Gastroesophageal sphincter (tissue), 4 donors: ENCODE data around the gene SCFD2. TPM values are rescaled to one million over a fixed set of nuclear protein-coding genes. Genes with fewer than 3 reads are reported as not detected.

Experiments
- ATAC-seq: fragments of 150-250 bp; one replicate; pipeline ENCODE4 v1.9.1; 2016; ENCODE audit warnings: mild to moderate bottlenecking, moderate library complexity
- H3K27ac ChIP-seq, 4 donors: fragments of 200-600 bp; sonication (generic) in 3 of 4; 1 replicate in 3 of 4; 2 replicates in 1 of 4; pipeline ENCODE4 v1.5.1; 2016 to 2019
- H3K27me3 ChIP-seq: fragments of 200-600 bp; sonication (generic); one replicate; pipeline ENCODE4 v1.5.1; 2019
- H3K36me3 ChIP-seq, 2 donors: fragments of 200-600 bp; sonication (generic); one replicate each; pipeline ENCODE4 v1.5.1; 2019; ENCODE audit warnings: control low read depth in 1 of 2
- H3K4me1 ChIP-seq, 3 donors: fragments of 200-600 bp; sonication (generic); 1 replicate in 2 of 3; 2 replicates in 1 of 3; pipeline ENCODE4 v1.5.1; 2016 to 2019; ENCODE audit warnings: control low read depth in 2 of 3
- H3K4me3 ChIP-seq, 2 donors: fragments of 200-600 bp; sonication (generic); one replicate each; pipeline ENCODE4 v1.5.1; 2019; ENCODE audit warnings: mild to moderate bottlenecking in 1 of 2, moderate library complexity in 1 of 2
- H3K9me3 ChIP-seq, 3 donors: fragments of 200-600 bp; sonication (generic); one replicate each; pipeline ENCODE4 v1.5.1; 2017 to 2019; ENCODE audit warnings: control low read depth in 2 of 3
- CTCF ChIP-seq, 4 experiments: fragments of 200-600 bp in 2 of 4; fragments of 450-650 bp in 2 of 4; sonication (generic) in 1 of 4; IDR thresholded peaks; one replicate each; pipeline ENCODE4 v1.5.1; 2017 to 2019; ENCODE audit warnings: antibody characterized with exemption in 4 of 4, mild to moderate bottlenecking in 2 of 4, moderate library complexity in 2 of 4
- EP300 ChIP-seq: sonication (generic); formaldehyde crosslinking; IDR thresholded peaks from one replicate; pipeline ENCODE4 v1.6.1; 2017; ENCODE audit warnings: antibody characterized with exemption, mild to moderate bottlenecking
- POLR2A ChIP-seq, 2 donors: fragments of 450-650 bp; IDR thresholded peaks; one replicate each; pipeline ENCODE4 v1.6.1; 2017; ENCODE audit warnings: antibody characterized with exemption in 2 of 2, mild to moderate bottlenecking in 2 of 2, moderate library complexity in 1 of 2
- POLR2AphosphoS5 ChIP-seq: sonication (generic); formaldehyde crosslinking; IDR thresholded peaks from one replicate; pipeline ENCODE4 v1.6.1; 2017; ENCODE audit warnings: antibody characterized with exemption
- WGBS, 2 donors: methylation state at CpG; one replicate each; pipeline ENCODE4 v1.1.5; 2018; ENCODE audit warnings: low coverage in 1 of 2; 5-methylcytosine and 5-hydroxymethylcytosine counted together
- total RNA-seq, 4 donors: library from RNA; depleted of rRNA; stranded (reverse); fragments of >200 nt; gene quantifications; one replicate each; pipeline ENCODE4 v1.1.0, GENCODE V29; 2016

SCFD2 gene
- total RNA-seq, 4 donors from 2014 or later, result 8.9 to 17.6 (median 14.6) TPM

- WGBS, 2 donors, result 42 to 60% methylated on average over 7 of the region's 7 CpGs
- peaks cover 0 to 10% (median 0%) of the 10 kb centered on the region in 3 donors for H3K4me1 ChIP-seq
Measured at GRCh38 chr4:53195815-53196661, 169.8 kb downstream of the SCFD2 start.

GRCh38 chr4:53194727-53195126 is 171.1 kb downstream of the SCFD2 start:
- Histone ChIP-seq H3K27ac (no peak overlapping the region), H3K4me3 (no peak overlapping the region), H3K4me1 (peaks cover 0 to 10% (median 0%) of the 10 kb centered on the region in 3 donors), H3K27me3 (no peaks in the 10 kb centered on the region), H3K36me3 (no peaks in the 10 kb centered on the region), H3K9me3 (no peaks in the 10 kb centered on the region)
- no peak for ATAC-seq
- TF ChIP-seq EP300 (no peak), CTCF (IDR thresholded peaks at IDR 0.05) (no peak), POLR2AphosphoS5 (no peak), POLR2A (IDR thresholded peaks at IDR 0.05) (no peak)
- 94 to 100% methylated on average over 4 to 5 of the region's 5 CpGs for WGBS, 2 donors

More at GRCh38 chr4:53195815-53196661, 169.8 kb downstream of the SCFD2 start:
- H3K36me3 ChIP-seq, result no peaks in the 10 kb centered on the region
- TF ChIP-seq POLR2A (IDR thresholded peaks at IDR 0.05) (no peak), POLR2AphosphoS5 (no peak), EP300 (no peak), CTCF (IDR thresholded peaks at IDR 0.05) (no peak)
- H3K27ac ChIP-seq, result no peak overlapping the region
- H3K9me3 ChIP-seq, result no peaks in the 10 kb centered on the region
- H3K4me3 ChIP-seq, result no peak overlapping the region
- no peaks in the 10 kb centered on the region for H3K27me3 ChIP-seq
- ATAC-seq, result no peak

GRCh38 chr4:53193111-53193510 is 172.8 kb downstream of the SCFD2 start:
- H3K4me1 ChIP-seq, result peaks cover 0 to 14% (median 3%) of the 10 kb centered on the region in 3 donors
- TF ChIP-seq CTCF (IDR thresholded peaks at IDR 0.05) (no peak), POLR2A (IDR thresholded peaks at IDR 0.05) (no peak), EP300 (no peak), POLR2AphosphoS5 (no peak)
- no peaks in the 10 kb centered on the region for H3K27me3 ChIP-seq
- WGBS, 2 donors, result 67 to 89% methylated on average over 1 of the region's 1 CpG
- H3K4me3 ChIP-seq, result no peak overlapping the region
- H3K36me3 ChIP-seq, result no peaks in the 10 kb centered on the region
- no peak for ATAC-seq
- H3K27ac ChIP-seq, result no peak overlapping the region
- H3K9me3 ChIP-seq, result no peaks in the 10 kb centered on the region

- H3K27me3 ChIP-seq, result no peaks in the 10 kb centered on the region
- no peak overlapping the region for H3K27ac ChIP-seq
- H3K4me1 ChIP-seq, result peaks cover 0 to 11% (median 3%) of the 10 kb centered on the region in 3 donors
- no peaks in the 10 kb centered on the region for H3K36me3 ChIP-seq
- 90 to 100% methylated on average over 1 to 3 of the region's 3 CpGs for WGBS, 2 donors
- no peaks in the 10 kb centered on the region for H3K9me3 ChIP-seq
- TF ChIP-seq POLR2A (IDR thresholded peaks at IDR 0.05), result no peak
- TF ChIP-seq POLR2AphosphoS5, result no peak
- no peak for TF ChIP-seq CTCF (IDR thresholded peaks at IDR 0.05)
- TF ChIP-seq EP300, result no peak
- no peak for ATAC-seq
- no peak overlapping the region for H3K4me3 ChIP-seq
Measured at GRCh38 chr4:53192496-53192895, 173.4 kb downstream of the SCFD2 start.

- ATAC-seq, result no peak
- no peaks in the 10 kb centered on the region for H3K36me3 ChIP-seq
- TF ChIP-seq CTCF (IDR thresholded peaks at IDR 0.05) (no peak), POLR2A (IDR thresholded peaks at IDR 0.05) (no peak), POLR2AphosphoS5 (no peak), EP300 (no peak)
- H3K4me1 ChIP-seq, result peaks cover 0 to 11% (median 3%) of the 10 kb centered on the region in 3 donors
- no peak overlapping the region for H3K4me3 ChIP-seq
- no peaks in the 10 kb centered on the region for H3K9me3 ChIP-seq
- no peak overlapping the region for H3K27ac ChIP-seq
- 91 to 100% methylated on average over 2 to 4 of the region's 4 CpGs for WGBS, 2 donors
- no peaks in the 10 kb centered on the region for H3K27me3 ChIP-seq
Measured at GRCh38 chr4:53191997-53192396, 173.9 kb downstream of the SCFD2 start.
